ENCODE data around the gene CLECL1. TPM values are rescaled to one million over a fixed set of nuclear protein-coding genes. Genes with fewer than 3 reads are reported as not detected.

The CLECL1 gene
- total and polyA plus RNA-seq, 4 donors, result 0.17 to 0.42 (median 0.35) TPM

GRCh38 chr12:9762369-9762768 is 29.5 kb upstream of the CLECL1 start:
- Histone ChIP-seq H3K27ac (ENCODE audit: low read depth in 1 of 2, low read length in 2 of 2) (no peak overlapping the region), H3K9me3 (ENCODE audit: control insufficient read depth in 4 of 4, low read length in 3 of 4) (no peaks in the 10 kb centered on the region), H3K4me3 (ENCODE audit: low read depth in 1 of 3, low read length in 3 of 3) (no peak overlapping the region), H3K27me3 (ENCODE audit: control insufficient read depth in 4 of 4, insufficient read depth in 4 of 4, low read length in 3 of 4) (peaks cover 0 to 2% (median 0%) of the 10 kb centered on the region in 4 donors), H3K36me3 (ENCODE audit: control insufficient read depth in 4 of 4, insufficient read depth in 3 of 4, low read depth in 1 of 4, low read length in 3 of 4) (no peaks in the 10 kb centered on the region), H3K9ac (ENCODE audit: low read depth in 1 of 2, low read length in 2 of 2) (no peak overlapping the region), H3K4me1 (ENCODE audit: control insufficient read depth in 4 of 4, insufficient read depth in 4 of 4, low read length in 3 of 4) (no peaks in the 10 kb centered on the region)
- WGBS, result 96% methylated on average over 5 of the region's 5 CpGs
- DNase-seq (ENCODE audit: low spot score), result no peak
- TF ChIP-seq, protein P1, sequence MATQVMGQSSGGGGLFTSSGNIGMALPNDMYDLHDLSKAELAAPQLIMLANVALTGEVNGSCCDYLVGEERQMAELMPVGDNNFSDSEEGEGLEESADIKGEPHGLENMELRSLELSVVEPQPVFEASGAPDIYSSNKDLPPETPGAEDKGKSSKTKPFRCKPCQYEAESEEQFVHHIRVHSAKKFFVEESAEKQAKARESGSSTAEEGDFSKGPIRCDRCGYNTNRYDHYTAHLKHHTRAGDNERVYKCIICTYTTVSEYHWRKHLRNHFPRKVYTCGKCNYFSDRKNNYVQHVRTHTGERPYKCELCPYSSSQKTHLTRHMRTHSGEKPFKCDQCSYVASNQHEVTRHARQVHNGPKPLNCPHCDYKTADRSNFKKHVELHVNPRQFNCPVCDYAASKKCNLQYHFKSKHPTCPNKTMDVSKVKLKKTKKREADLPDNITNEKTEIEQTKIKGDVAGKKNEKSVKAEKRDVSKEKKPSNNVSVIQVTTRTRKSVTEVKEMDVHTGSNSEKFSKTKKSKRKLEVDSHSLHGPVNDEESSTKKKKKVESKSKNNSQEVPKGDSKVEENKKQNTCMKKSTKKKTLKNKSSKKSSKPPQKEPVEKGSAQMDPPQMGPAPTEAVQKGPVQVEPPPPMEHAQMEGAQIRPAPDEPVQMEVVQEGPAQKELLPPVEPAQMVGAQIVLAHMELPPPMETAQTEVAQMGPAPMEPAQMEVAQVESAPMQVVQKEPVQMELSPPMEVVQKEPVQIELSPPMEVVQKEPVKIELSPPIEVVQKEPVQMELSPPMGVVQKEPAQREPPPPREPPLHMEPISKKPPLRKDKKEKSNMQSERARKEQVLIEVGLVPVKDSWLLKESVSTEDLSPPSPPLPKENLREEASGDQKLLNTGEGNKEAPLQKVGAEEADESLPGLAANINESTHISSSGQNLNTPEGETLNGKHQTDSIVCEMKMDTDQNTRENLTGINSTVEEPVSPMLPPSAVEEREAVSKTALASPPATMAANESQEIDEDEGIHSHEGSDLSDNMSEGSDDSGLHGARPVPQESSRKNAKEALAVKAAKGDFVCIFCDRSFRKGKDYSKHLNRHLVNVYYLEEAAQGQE (IDR thresholded peaks at IDR 0.05), result no peak
- TF ChIP-seq FOXA2 (IDR thresholded peaks at IDR 0.05), result no peak
- TF ChIP-seq YY1 (IDR thresholded peaks at IDR 0.05), result no peak
- TF ChIP-seq TAF1 (conservative IDR thresholded peaks at IDR 0.05), result no peak
- no peak for TF ChIP-seq HNF4G (IDR thresholded peaks at IDR 0.05)
- TF ChIP-seq JUND (IDR thresholded peaks at IDR 0.05), result no peak
- no peak for TF ChIP-seq GABPA (IDR thresholded peaks at IDR 0.05 in 1 of 2, conservative IDR thresholded peaks at IDR 0.05 in 1 of 2)
- TF ChIP-seq RXRA (IDR thresholded peaks at IDR 0.05), result no peak
- no peak for TF ChIP-seq EGR1 (IDR thresholded peaks at IDR 0.05; ENCODE audit: low read depth in 2 of 2)

DNA sequence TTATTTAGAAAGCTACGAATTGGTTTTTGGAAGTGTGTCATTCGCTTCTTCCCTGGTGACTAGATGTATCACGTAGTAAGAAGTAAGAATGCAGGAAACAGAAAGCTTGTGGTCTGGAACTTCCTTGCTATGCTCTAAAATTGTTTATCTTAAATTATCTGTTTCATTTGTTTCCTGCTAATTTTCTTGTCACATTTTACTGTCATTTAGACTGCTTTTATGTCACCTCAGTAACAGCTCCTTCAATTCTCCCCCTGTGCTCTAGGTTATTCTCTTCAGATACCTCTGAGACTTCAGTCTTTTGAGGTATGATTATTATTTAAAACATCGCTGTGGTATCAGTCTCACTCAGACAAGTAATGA is 28.5 kb upstream of the CLECL1 start:
- 64% methylated on average over 4 of the region's 4 CpGs for WGBS
- Histone ChIP-seq H3K27ac (ENCODE audit: low read depth in 1 of 2, low read length in 2 of 2) (no peak overlapping the region), H3K4me3 (ENCODE audit: low read depth in 1 of 3, low read length in 3 of 3) (no peak overlapping the region), H3K36me3 (ENCODE audit: control insufficient read depth in 4 of 4, insufficient read depth in 3 of 4, low read depth in 1 of 4, low read length in 3 of 4) (no peaks in the 10 kb centered on the region), H3K27me3 (ENCODE audit: control insufficient read depth in 4 of 4, insufficient read depth in 4 of 4, low read length in 3 of 4) (peaks cover 0 to 2% (median 0%) of the 10 kb centered on the region in 4 donors), H3K9ac (ENCODE audit: low read depth in 1 of 2, low read length in 2 of 2) (peak overlapping the region in 1 of 2 donors; percentile 64), H3K9me3 (ENCODE audit: control insufficient read depth in 4 of 4, low read length in 3 of 4) (no peaks in the 10 kb centered on the region), H3K4me1 (ENCODE audit: control insufficient read depth in 4 of 4, insufficient read depth in 4 of 4, low read length in 3 of 4) (no peaks in the 10 kb centered on the region)
- DNase-seq (ENCODE audit: low spot score), result no peak
- TF ChIP-seq FOXA1 (IDR thresholded peaks at IDR 0.05) (no peak), GABPA (IDR thresholded peaks at IDR 0.05 in 1 of 2, conservative IDR thresholded peaks at IDR 0.05 in 1 of 2) (no peak)

GRCh38 chr12:9760699-9761418 is 28.0 kb upstream of the CLECL1 start, which contains the start of gene CD69:
Gene CD69 (minus strand): TSS chr12:9760901. CDS start chr12:9760820, 81 bp downstream.
- Histone ChIP-seq H3K9me3 (ENCODE audit: control insufficient read depth in 4 of 4, low read length in 3 of 4) (no peaks in the 10 kb centered on the region), H3K27me3 (ENCODE audit: control insufficient read depth in 4 of 4, insufficient read depth in 4 of 4, low read length in 3 of 4) (peaks cover 0 to 2% (median 0%) of the 10 kb centered on the region in 4 donors), H3K4me3 (ENCODE audit: low read depth in 1 of 3, low read length in 3 of 3) (peak within 1 kb of the TSS in 1 of 3 donors; percentile 4), H3K9ac (ENCODE audit: low read depth in 1 of 2, low read length in 2 of 2) (peak within 1 kb of the TSS in 1 of 2 donors; percentile 84), H3K27ac (ENCODE audit: low read depth in 1 of 2, low read length in 2 of 2) (peak within 1 kb of the TSS in 1 of 2 donors; percentile 26), H3K4me1 (ENCODE audit: control insufficient read depth in 4 of 4, insufficient read depth in 4 of 4, low read length in 3 of 4) (no peaks in the 10 kb centered on the region), H3K36me3 (ENCODE audit: control insufficient read depth in 4 of 4, insufficient read depth in 3 of 4, low read depth in 1 of 4, low read length in 3 of 4) (no peaks in the 10 kb centered on the region)
- TF ChIP-seq TAF1 (conservative IDR thresholded peaks at IDR 0.05), result no peak
- no peak for TF ChIP-seq MAX (IDR thresholded peaks at IDR 0.05)
- no peak for TF ChIP-seq SP1 (IDR thresholded peaks at IDR 0.05)
- TF ChIP-seq YY1 (IDR thresholded peaks at IDR 0.05), result peak; percentile 14
- no peak for DNase-seq (ENCODE audit: low spot score)
- WGBS, result 67% methylated on average over 6 of the region's 6 CpGs

Measured in liver (tissue), 9 donors.